GM18907 (cell line): ENCODE measurements around the gene SLC23A3.

Source experiments
- ATAC-seq: cut with Tn5 transposase; IDR thresholded peaks from one replicate; pipeline ENCODE4 v1.9.1; 2021; ENCODE audit warnings: mild to moderate bottlenecking, moderate library complexity; ENCODE audit not compliant: unreplicated experiment

SLC23A3 gene

GRCh38 chr2:219169930-219170654, at the start of gene SLC23A3:
TSS of gene SLC23A3 (minus strand) at chr2:219170029. CDS start at chr2:219169984, 45 bp downstream.
- ATAC-seq, result no peak

GRCh38 chr2:219218732-219219701, 49.2 kb upstream of the SLC23A3 start, which contains the start of gene ABCB6:
TSS of gene ABCB6 (minus strand) at chr2:219218958. CDS start at chr2:219218673, 285 bp downstream.
- ATAC-seq, result peak; percentile 76

- ATAC-seq, result peak; percentile 22
Measured at GRCh38 chr2:219218217-219218731, 48.4 kb upstream of the SLC23A3 start.

DNA sequence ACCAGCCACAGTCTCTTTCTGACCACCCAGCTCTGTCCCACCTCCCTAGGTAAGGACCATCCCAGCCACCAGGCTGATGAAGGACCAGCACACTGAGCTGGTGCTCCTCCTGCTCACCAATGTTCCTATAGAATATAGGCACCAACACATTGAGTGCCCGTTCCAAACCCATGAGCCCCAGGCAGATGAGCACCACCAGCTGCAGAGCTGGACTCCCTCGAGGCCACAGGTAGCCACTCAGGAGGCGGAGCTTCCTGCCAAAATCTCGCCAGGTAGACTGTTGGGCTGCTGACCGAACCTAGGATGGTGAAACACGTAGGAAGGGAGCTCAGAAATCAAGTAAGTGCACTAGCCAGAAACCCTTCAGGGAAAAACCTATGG, 46.7 kb upstream of the SLC23A3 start:
- no peak for ATAC-seq

DNA sequence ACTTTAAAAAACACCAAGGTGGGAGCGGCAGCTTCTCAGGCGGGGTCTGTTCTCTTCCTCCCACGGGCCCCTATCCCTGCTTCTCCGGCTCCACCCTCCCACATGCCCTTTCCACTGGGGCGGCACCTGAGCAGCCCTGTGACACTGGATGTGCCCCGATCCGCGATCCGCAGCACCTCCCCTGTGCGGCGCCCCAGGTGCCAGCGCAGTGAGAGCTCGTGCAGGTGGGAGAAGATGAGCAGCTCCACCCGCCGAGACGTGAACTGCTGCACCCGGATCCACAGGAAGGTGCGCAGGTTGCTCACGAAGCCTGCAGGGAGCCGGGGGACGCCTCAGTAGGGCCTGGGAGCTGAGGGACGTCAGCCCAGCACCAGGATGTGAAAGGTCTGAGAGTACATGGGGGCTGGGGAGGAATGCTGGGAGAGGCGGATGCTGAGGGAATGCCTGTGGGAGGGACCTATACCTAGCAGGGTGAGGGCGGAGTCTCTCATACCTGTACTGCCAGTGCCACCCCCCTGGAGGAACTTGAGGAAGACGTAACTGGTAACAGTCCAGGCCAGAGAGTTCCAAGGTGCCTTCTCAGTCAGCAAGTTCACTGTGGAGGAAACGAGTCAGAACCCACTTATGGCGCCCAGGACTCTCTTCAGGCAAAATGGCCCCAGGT, 46.2 kb upstream of the SLC23A3 start:
- ATAC-seq, result no peak

DNA sequence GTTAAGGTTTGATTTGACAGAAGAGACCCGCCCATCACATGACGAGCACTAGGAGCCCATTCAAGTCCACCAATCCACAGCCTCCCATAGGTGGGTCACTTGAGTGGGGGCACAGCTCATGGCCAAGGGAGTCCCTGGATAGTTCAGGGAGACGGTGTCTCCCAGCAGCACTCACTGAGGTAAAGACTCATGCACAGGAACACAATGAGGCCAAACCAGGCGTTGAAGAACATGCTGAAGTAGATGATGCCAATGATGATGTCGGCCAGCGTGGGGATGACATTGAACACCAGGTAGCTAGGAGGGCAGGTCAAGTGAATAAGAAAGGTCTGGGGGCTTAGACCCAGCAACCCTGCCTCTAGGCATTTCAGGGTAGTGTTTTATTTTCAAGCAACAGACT, 45.0 kb upstream of the SLC23A3 start:
- ATAC-seq, result no peak

GRCh38 chr2:219214141-219214540, 44.3 kb upstream of the SLC23A3 start:
- ATAC-seq, result no peak

DNA sequence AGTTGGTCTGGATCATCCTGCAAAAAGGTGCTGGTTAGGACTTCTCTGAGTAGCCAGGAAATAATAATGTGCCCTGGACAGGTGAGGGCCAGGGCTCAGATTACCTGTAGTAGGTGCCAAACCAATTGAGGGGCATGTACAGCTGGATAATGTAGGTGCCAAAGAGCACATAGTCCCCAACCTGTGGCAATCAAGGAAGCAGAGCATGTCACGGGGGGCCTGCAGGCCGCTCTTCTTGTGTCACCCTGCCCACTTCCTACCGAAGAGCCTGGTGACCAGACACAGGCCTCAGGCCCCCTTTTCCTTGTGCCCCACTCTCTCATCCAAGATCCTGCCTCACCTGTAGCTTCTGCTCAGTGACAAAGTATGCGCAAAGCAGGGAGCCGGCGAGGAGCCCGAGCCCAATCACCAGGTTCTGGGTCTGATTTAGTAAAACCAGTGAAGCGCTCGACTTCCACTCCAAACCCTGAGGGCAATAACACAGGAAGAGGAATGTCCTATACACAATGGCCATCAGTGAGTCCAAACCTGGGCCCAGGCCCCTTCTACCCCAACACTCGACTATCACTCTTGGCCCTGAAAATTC, 43.8 kb upstream of the SLC23A3 start:
- no peak for ATAC-seq

GRCh38 chr2:219213026-219213415, 43.2 kb upstream of the SLC23A3 start:
- no peak for ATAC-seq

DNA sequence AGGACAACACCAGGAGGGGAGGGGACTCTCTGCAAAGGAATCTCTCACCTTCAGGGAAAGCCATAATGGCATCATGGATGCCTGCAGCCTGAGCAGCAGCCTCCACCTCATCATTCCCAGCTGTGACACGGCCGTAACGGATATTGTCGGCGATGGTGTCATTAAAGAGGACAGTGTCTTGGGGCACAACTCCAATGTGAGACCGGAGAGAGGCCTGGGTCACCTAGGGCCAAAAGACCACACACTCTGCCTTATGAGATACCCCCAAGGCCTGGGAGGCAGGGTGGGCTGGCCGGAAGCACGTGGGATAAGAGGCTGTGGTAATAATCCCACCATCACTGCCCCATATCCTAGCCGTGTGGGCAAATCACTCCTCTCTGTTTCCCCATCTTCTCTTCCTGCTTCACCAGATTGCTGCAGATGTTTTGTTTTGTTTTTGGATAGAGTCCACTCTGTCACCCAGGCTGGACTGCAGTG, 41.1 kb upstream of the SLC23A3 start:
- ATAC-seq, result no peak

GRCh38 chr2:219210196-219210885, 40.5 kb upstream of the SLC23A3 start:
- no peak for ATAC-seq

- no peak for ATAC-seq
Measured at GRCh38 chr2:219209236-219210195, 39.7 kb upstream of the SLC23A3 start.

DNA sequence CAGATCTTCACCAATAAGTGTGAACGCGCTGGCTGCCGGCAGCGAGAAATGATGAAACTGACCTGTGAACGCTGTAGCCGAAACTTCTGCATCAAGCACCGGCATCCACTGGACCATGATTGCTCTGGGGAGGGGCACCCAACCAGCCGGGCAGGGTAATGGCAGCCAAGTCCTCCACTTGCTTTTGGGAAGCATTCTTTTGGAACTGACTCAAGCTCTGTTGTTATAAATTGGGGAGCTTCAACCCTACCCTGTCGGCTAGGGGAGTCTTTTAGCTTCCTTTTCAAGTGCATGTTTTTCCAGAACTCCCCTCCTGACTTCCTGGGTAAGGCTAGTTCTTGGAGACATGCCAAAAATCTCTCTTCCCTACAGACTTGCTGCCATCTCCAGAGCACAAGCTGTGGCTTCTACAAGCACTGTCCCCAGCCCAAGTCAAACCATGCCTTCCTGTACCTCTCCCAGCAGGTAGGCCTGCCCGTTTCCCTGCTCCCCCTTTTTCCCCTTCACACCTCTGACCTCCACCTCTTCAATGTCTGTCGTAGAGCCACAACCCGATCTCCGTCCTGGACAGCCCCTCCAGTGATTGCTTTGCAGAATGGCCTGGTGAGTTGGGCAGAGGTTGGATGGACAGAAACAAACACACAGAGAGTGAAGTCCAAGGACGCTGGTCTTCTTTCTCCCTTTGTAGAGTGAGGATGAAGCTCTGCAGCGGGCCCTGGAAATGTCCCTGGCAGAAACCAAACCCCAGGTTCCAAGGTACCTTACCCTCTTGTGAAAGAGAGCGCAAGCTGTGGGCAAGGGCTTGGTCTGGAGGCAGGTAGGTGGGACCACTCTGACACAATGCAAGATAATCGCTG, 38.3 kb upstream of the SLC23A3 start:
- ATAC-seq, result no peak

DNA sequence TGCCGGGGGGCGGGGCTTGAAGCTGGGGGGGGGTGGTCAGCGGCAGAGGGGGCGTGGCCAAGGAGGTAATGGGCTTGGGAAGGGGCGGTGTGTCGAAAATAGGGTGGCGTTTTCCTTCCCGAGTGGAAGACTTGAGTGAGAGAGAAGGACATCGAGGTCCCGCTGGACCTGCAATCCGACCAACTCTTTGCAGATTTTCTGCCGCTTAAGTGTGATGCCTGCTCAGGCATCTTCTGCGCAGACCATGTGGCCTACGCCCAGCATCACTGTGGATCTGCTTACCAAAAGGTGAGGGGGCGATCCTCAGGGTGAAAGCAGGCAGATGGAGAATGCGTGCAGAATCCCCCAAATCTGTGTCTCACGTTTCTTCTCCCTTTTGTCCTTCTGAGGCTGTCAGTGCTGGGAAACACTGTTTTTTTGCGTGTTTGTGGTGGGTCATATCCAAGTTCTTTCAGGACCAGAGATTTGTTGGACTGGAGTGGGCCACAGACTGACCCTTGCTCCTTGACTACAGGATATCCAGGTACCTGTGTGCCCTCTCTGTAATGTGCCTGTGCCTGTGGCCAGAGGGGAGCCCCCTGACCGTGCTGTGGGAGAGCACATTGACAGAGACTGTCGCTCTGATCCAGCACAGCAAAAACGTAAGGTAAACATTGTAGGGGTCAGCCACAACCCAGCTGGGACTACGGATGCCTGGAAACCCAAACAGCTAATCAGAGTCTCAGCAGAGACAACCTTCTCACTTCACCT, 37.5 kb upstream of the SLC23A3 start:
- ATAC-seq, result no peak

- ATAC-seq, result peak; percentile 95
Measured at GRCh38 chr2:219206328-219207133, 36.7 kb upstream of the SLC23A3 start, which contains the start of gene ZFAND2B. TSS of gene ZFAND2B (plus strand) at chr2:219206782. CDS start at chr2:219206988, 206 bp downstream.

GRCh38 chr2:219205981-219206327, 36.1 kb upstream of the SLC23A3 start:
- no peak for ATAC-seq
